PFSK-1 (cell line): Measurements from ENCODE around the gene PGA4.

Experiments used
- FOXP2 ChIP-seq: optimal IDR thresholded peaks from 2 replicates; pipeline ENCODE3; 2011; ENCODE audit warnings: borderline replicate concordance, control low read depth, inconsistent platforms; ENCODE audit not compliant: insufficient read depth; ENCODE audit errors: extremely low read length, extremely low read depth
- POLR2AphosphoS5 ChIP-seq: IDR thresholded peaks from 2 replicates; pipeline ENCODE4 v1.6.1; 2012; ENCODE audit warnings: low read depth, mild to moderate bottlenecking, control low read depth, low read length, moderate library complexity
- REST ChIP-seq, 2 experiments: IDR thresholded peaks; 2 replicates each; pipeline versions ENCODE4 v1.6.1 to v1.8.0; 2011 to 2012; ENCODE audit warnings: low read depth in 2 of 2, low read length in 2 of 2, control low read depth in 1 of 2, inconsistent platforms in 1 of 2, mild to moderate bottlenecking in 1 of 2, moderate library complexity in 1 of 2; ENCODE audit not compliant: insufficient read depth in 1 of 2
- TAF1 ChIP-seq: IDR thresholded peaks from 2 replicates; pipeline ENCODE4 v1.6.1; 2012; ENCODE audit warnings: low read length, control low read depth, borderline replicate concordance; ENCODE audit not compliant: insufficient read depth

- TF ChIP-seq REST (IDR thresholded peaks at IDR 0.05; ENCODE audit: insufficient read depth in 1 of 2, low read depth in 2 of 2, low read length in 2 of 2), result no peak
- no peak for TF ChIP-seq POLR2AphosphoS5
- TF ChIP-seq FOXP2, result no peak
- TF ChIP-seq TAF1, result no peak
Measured at GRCh38 chr11:61189933-61190332, 32.2 kb upstream of the PGA4 start.
